Measurements from ENCODE around the gene PUM2. TPM values are rescaled to one million over a fixed set of nuclear protein-coding genes. Genes with fewer than 3 reads are reported as not detected.
A peak's percentile ranks its signal among the peaks of the same experiment; 100 is the strongest.

PUM2 gene
- total and polyA plus RNA-seq, 2 of the 8 experiments (the other 6 are each of a cell fraction or from before 2014, with no cell fraction given) = 46.6 to 114 TPM

DNA sequence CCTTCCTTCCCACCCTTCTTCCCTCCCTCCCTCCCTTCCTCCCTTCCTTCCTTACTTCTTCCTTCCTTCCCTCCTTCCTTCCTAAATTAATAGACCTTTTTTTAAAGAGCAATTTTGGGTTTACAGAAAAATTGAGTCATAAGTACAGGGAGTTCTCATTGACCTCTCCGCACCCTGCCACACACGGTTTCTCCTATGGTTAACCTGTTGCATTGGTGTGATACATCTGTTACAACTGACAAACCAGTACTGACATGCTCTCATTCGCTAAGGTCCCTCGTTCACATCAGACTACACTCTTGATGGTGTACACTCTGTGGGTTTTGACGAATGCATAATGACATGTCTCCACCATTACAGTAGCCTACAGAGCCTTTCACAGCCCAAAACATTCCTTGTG lies 114.1 kb downstream of the PUM2 start:
- Histone ChIP-seq H4K91ac (replicated peaks; ENCODE audit: insufficient read length, low read length) (no peak overlapping the region), H3K23ac (ENCODE audit: insufficient read length) (no peak overlapping the region), H3K9me3 (ENCODE audit: insufficient read depth in 2 of 2, low read depth in 1 of 2, low read length in 1 of 2) (no peaks in the 10 kb centered on the region), H2BK5ac (ENCODE audit: low read depth, low read length) (no peak overlapping the region), H3K4ac (replicated peaks; ENCODE audit: insufficient read length, low read depth, low read length) (no peak overlapping the region), H3K9ac (replicated peaks in 1 of 4; ENCODE audit: extremely low read depth in 1 of 4, low read depth in 3 of 4, low read length in 3 of 4) (peak overlapping the region in 1 of 4 experiments; percentile 40; a peak in 1 of 7 replicates), H3K4me1 (replicated peaks in 1 of 4; ENCODE audit: control insufficient read depth in 3 of 4, insufficient read depth in 4 of 4, low read length in 3 of 4) (peaks cover 4 to 9% (median 6%) of the 10 kb centered on the region in 4 experiments), H2AK5ac (ENCODE audit: low read depth, low read length) (no peak overlapping the region), H3K79me1 (ENCODE audit: low read depth, low read length) (no peaks in the 10 kb centered on the region), H3K14ac (ENCODE audit: insufficient read length) (no peak overlapping the region), H2BK120ac (replicated peaks; ENCODE audit: low read depth, low read length) (no peak overlapping the region), H3K36me3 (ENCODE audit: control insufficient read depth in 2 of 4, insufficient read depth in 4 of 4, low read length in 3 of 4) (no peaks in the 10 kb centered on the region), H3K4me2 (ENCODE audit: insufficient read depth in 1 of 2, low read depth in 2 of 2, low read length in 2 of 2) (no peak overlapping the region), H2AFZ (ENCODE audit: low read length) (no peak overlapping the region), H2BK20ac (ENCODE audit: low read length) (no peak overlapping the region), H3K4me3 (ENCODE audit: extremely low read depth in 1 of 4, insufficient read depth in 2 of 4, low read depth in 3 of 4, low read length in 4 of 4) (no peak overlapping the region), H3K18ac (ENCODE audit: extremely low read depth, low read length) (no peak overlapping the region), H2BK15ac (ENCODE audit: low read length) (no peak overlapping the region), H3K79me2 (ENCODE audit: control insufficient read depth in 1 of 2, insufficient read depth in 2 of 2, low read length in 2 of 2) (no peaks in the 10 kb centered on the region), H4K5ac (ENCODE audit: insufficient read length, low read depth, low read length) (no peak overlapping the region), H4K8ac (ENCODE audit: extremely low read depth, insufficient read depth, low read length) (no peak overlapping the region), H3K27me3 (replicated peaks in 1 of 4; ENCODE audit: control insufficient read depth in 3 of 4, extremely low read depth in 1 of 4, insufficient read depth in 3 of 4, low read length in 3 of 4) (no peaks in the 10 kb centered on the region; a peak in 1 of 7 replicates), H3K23me2 (ENCODE audit: low read depth, low read length) (no peaks in the 10 kb centered on the region; the same call in 1 of the 2 replicates), H3K27ac (ENCODE audit: low read depth, low read length) (no peak overlapping the region), H2BK12ac (ENCODE audit: low read depth, low read length) (no peak overlapping the region), H3K56ac (replicated peaks; ENCODE audit: insufficient read length, low read depth, low read length) (no peak overlapping the region), H4K20me1 (replicated peaks in 1 of 2; ENCODE audit: control insufficient read depth in 1 of 2, insufficient read depth in 2 of 2, low read length in 2 of 2) (peaks cover 0 to 2% of the 10 kb centered on the region in 2 experiments)
- no peak for DNase-seq (ENCODE audit: low read depth in 1 of 2, low spot score in 2 of 2)
- POLR2A ChIA-PET (ENCODE audit: partially characterized antibody) = no interaction called here
- WGBS, 2 experiments (ENCODE audit: extremely low coverage in 1 of 2, insufficient coverage in 1 of 2, insufficient read length in 1 of 2, insufficient replicate concordance in 2 of 2, low coverage in 1 of 2, low lambda C conversion rate in 2 of 2, missing lambda C conversion rate in 1 of 2) = 89% methylated on average over 5 of the region's 5 CpGs; no CpG with 5 or more reads in 1 of the 2 experiments
- CTCF ChIA-PET (ENCODE audit: partially characterized antibody) = interaction anchor here (1.4 to 6.8 kb wide), 3 partner anchors 6 to 91 kb away, joined by 3 to 63 read pairs (median 18); partner anchors contain the start of gene SDC1
- FAIRE-seq = no peak
- TF ChIP-seq KDM5A (IDR thresholded peaks at IDR 0.05; ENCODE audit: low read length) (no peak), CHD2 (IDR thresholded peaks at IDR 0.05; ENCODE audit: low read length) (no peak)

Measured in H1 (cell line).